ENCODE data around the gene PRELID3B.
"Not testable (repeated sequence)": the region's sequence is repeated elsewhere in the genome, so short reads cannot be mapped to it uniquely, and the experiment has no call there.

Gene PRELID3B

GRCh38 chr20:59018817-59019216, 23.8 kb downstream of the PRELID3B start:
- Histone ChIP-seq H4K20me1 (peaks cover 11% of the 10 kb centered on the region), H3K27me3 (no peaks in the 10 kb centered on the region), H3K9me3 (no peaks in the 10 kb centered on the region), H3K4me2 (no peak overlapping the region), H3K4me3 (no peak overlapping the region), H3K4me1 (peaks cover 34% of the 10 kb centered on the region), H3K27ac (no peak overlapping the region), H3K9ac (no peak overlapping the region), H3K36me3 (peaks cover 23% of the 10 kb centered on the region)
- TF ChIP-seq Cebpa-rat (IDR thresholded peaks at IDR 0.05), result no peak

GRCh38 chr20:59017493-59018231, 24.9 kb downstream of the PRELID3B start:
- H3K4me3 ChIP-seq, result no peak overlapping the region
- peak overlapping the region; percentile 15 for H3K4me2 ChIP-seq
- H3K36me3 ChIP-seq, result peaks cover 12% of the 10 kb centered on the region
- no peak overlapping the region for H3K27ac ChIP-seq
- no peaks in the 10 kb centered on the region for H3K27me3 ChIP-seq
- no peak for TF ChIP-seq Cebpa-rat (IDR thresholded peaks at IDR 0.05)
- H4K20me1 ChIP-seq, result peaks cover 3% of the 10 kb centered on the region; the same call in 1 of the 2 replicates
- H3K9me3 ChIP-seq, result no peaks in the 10 kb centered on the region
- no peak overlapping the region for H3K9ac ChIP-seq
- H3K4me1 ChIP-seq, result peaks cover 36% of the 10 kb centered on the region

- no peak overlapping the region for H3K9ac ChIP-seq
- peaks cover 8% of the 10 kb centered on the region; the same call in 1 of the 2 replicates for H3K36me3 ChIP-seq
- no peak overlapping the region for H3K4me3 ChIP-seq
- H3K4me2 ChIP-seq, result peak overlapping the region; percentile 15
- H3K9me3 ChIP-seq, result no peaks in the 10 kb centered on the region
- no peaks in the 10 kb centered on the region for H4K20me1 ChIP-seq
- peaks cover 36% of the 10 kb centered on the region for H3K4me1 ChIP-seq
- no peak overlapping the region for H3K27ac ChIP-seq
- no peak for TF ChIP-seq Cebpa-rat (IDR thresholded peaks at IDR 0.05)
- no peaks in the 10 kb centered on the region for H3K27me3 ChIP-seq
These were observed 25.6 kb downstream of the PRELID3B start for GRCh38 chr20:59016795-59017492.

- TF ChIP-seq Cebpa-rat (IDR thresholded peaks at IDR 0.05), result no peak
- H3K4me1 ChIP-seq, result peaks cover 36% of the 10 kb centered on the region
- H3K4me3 ChIP-seq, result no peak overlapping the region
- H3K27me3 ChIP-seq, result no peaks in the 10 kb centered on the region
- no peaks in the 10 kb centered on the region for H4K20me1 ChIP-seq
- H3K4me2 ChIP-seq, result peak overlapping the region; percentile 31; the same call in 1 of the 2 replicates
- H3K27ac ChIP-seq, result no peak overlapping the region
- no peak overlapping the region for H3K9ac ChIP-seq
- H3K9me3 ChIP-seq, result no peaks in the 10 kb centered on the region
- peaks cover 3% of the 10 kb centered on the region; the same call in 1 of the 2 replicates for H3K36me3 ChIP-seq
These were observed 26.5 kb downstream of the PRELID3B start for GRCh38 chr20:59015812-59016711.

- H3K9me3 ChIP-seq, result no peaks in the 10 kb centered on the region
- no peak overlapping the region for H3K9ac ChIP-seq
- 0 out of 2 replicates have a peak overlapping the region, but pooled peaks have one; percentile 4 for H3K4me2 ChIP-seq
- H3K36me3 ChIP-seq, result no peaks in the 10 kb centered on the region
- no peak overlapping the region for H3K4me3 ChIP-seq
- H3K27me3 ChIP-seq, result no peaks in the 10 kb centered on the region
- TF ChIP-seq Cebpa-rat (IDR thresholded peaks at IDR 0.05), result no peak
- H3K27ac ChIP-seq, result no peak overlapping the region
- H4K20me1 ChIP-seq, result no peaks in the 10 kb centered on the region
- H3K4me1 ChIP-seq, result peaks cover 36% of the 10 kb centered on the region
These were observed 27.2 kb downstream of the PRELID3B start for GRCh38 chr20:59015411-59015810.

- peaks cover 36% of the 10 kb centered on the region for H3K4me1 ChIP-seq
- H3K4me3 ChIP-seq, result no peak overlapping the region
- no peak for TF ChIP-seq Cebpa-rat (IDR thresholded peaks at IDR 0.05)
- H3K36me3 ChIP-seq, result no peaks in the 10 kb centered on the region
- no peaks in the 10 kb centered on the region for H4K20me1 ChIP-seq
- H3K9me3 ChIP-seq, result no peaks in the 10 kb centered on the region
- H3K27ac ChIP-seq, result no peak overlapping the region
- H3K9ac ChIP-seq, result no peak overlapping the region
- H3K27me3 ChIP-seq, result no peaks in the 10 kb centered on the region
- H3K4me2 ChIP-seq, result peak overlapping the region; percentile 4; the same call in 1 of the 2 replicates
These were observed 27.8 kb downstream of the PRELID3B start for GRCh38 chr20:59014680-59015389.

- H3K27ac ChIP-seq, result no peak overlapping the region
- no peak overlapping the region for H3K4me2 ChIP-seq
- no peak overlapping the region for H3K4me3 ChIP-seq
- peaks cover 36% of the 10 kb centered on the region for H3K4me1 ChIP-seq
- TF ChIP-seq Cebpa-rat (IDR thresholded peaks at IDR 0.05), result no peak
- H3K27me3 ChIP-seq, result no peaks in the 10 kb centered on the region
- H3K9ac ChIP-seq, result no peak overlapping the region
- no peaks in the 10 kb centered on the region for H3K36me3 ChIP-seq
- H4K20me1 ChIP-seq, result no peaks in the 10 kb centered on the region
- H3K9me3 ChIP-seq, result no peaks in the 10 kb centered on the region
These were observed 28.5 kb downstream of the PRELID3B start for GRCh38 chr20:59013959-59014608.

- no peak for TF ChIP-seq Cebpa-rat (IDR thresholded peaks at IDR 0.05)
- H3K4me3 ChIP-seq, result no peak overlapping the region
- H3K4me2 ChIP-seq, result no peak overlapping the region
- H3K9me3 ChIP-seq, result no peaks in the 10 kb centered on the region
- no peak overlapping the region for H3K27ac ChIP-seq
- no peaks in the 10 kb centered on the region for H3K36me3 ChIP-seq
- H3K9ac ChIP-seq, result no peak overlapping the region
- H4K20me1 ChIP-seq, result no peaks in the 10 kb centered on the region
- no peaks in the 10 kb centered on the region; the same call in 1 of the 2 replicates for H3K27me3 ChIP-seq
- H3K4me1 ChIP-seq, result peaks cover 44% of the 10 kb centered on the region
These were observed 29.3 kb downstream of the PRELID3B start for GRCh38 chr20:59013031-59013951.

GRCh38 chr20:59011874-59012157, 30.8 kb downstream of the PRELID3B start:
- Histone ChIP-seq H3K27me3 (peaks cover 13% of the 10 kb centered on the region), H3K4me1 (peaks cover 49% of the 10 kb centered on the region)
- not testable (repeated sequence) for H4K20me1 ChIP-seq, H3K4me3 ChIP-seq, H3K9me3 ChIP-seq, H3K36me3 ChIP-seq, H3K27ac ChIP-seq, H3K9ac ChIP-seq, H3K4me2 ChIP-seq
